Activated CD4-positive, alpha-beta T cell treated with anti-CD3 and anti-CD28 coated beads for 4 hours (primary cell): Measurements from ENCODE around the gene ZMYND11.
"Not testable (repeated sequence)": the region's sequence is repeated elsewhere in the genome, so short reads cannot be mapped to it uniquely, and the experiment has no call there.

Experiments
- DNase-seq, 2 donors: peaks; one replicate each; pipeline ENCODE4 v3.0.0-alpha.2; 2020

The ZMYND11 gene

DNA sequence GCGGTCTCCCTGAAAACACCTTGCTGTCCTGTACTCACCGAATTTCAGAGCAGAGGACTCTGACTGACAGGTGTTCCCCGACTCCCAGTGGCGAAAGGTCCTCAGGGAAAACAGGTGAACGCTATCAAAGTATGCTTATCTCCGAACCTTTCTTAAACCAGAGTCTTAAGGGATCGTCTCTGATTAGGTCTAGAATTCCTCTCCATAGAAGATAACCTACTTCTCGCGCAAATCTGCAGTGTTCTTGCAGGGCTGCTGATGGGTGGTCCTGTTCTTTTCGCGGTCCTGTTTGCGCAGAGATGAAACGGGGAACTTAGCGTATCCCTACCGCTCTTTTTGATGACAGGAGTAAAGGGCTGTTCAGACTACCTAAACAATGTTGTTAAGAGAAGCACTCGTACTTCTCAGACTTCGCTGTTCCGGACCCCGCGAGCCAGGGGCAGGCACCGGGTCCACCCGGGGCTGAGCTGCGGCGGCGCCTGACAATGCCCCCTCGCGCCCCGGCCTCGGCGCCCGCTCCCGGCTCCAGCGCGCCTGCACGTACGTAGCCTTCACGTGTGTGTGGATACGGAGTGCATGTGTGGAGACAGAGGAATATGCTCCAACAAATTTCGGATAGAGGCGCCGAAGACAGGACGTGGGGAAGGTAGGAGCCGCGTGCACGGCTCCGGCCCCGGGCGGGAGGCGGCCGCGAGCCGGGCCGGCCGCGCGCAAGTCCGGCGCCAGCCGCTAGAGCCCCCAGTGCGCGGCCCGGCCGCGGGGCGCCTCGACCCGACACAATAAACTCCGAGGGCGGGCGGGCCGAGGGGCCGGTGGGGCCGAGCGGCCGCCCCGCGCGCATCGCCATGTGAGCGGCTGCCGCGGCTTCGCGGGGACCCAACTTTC, 766 bp upstream of the ZMYND11 start:
- DNase-seq: peak; percentile 25 to 26

GRCh38 chr10:135601-136464, 578 bp downstream of the ZMYND11 start:
- DNase-seq: peak; percentile 59 to 64

- no peak for DNase-seq
Observed at GRCh38 chr10:136465-136762, 1.2 kb downstream of the ZMYND11 start.

DNA sequence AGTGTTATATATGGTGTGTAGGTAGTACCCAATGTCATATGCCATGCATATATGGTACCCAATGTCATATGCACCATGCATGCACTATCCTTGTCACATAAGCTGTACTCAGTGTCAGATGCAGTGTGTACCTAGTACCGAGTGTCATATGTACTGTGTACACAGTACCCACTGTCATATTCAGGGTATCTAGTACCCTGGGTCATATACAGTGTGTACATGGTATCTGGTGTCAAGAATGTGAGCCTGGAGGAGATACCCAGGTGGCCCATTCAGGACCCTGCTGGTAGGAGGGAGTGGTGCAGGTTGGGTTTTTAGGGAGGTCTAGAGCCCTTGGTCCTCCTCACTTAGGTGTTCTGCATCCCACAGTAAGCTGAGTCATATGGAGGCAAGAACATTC, 1.8 kb downstream of the ZMYND11 start:
- DNase-seq: peak; percentile 33 to 42

DNA sequence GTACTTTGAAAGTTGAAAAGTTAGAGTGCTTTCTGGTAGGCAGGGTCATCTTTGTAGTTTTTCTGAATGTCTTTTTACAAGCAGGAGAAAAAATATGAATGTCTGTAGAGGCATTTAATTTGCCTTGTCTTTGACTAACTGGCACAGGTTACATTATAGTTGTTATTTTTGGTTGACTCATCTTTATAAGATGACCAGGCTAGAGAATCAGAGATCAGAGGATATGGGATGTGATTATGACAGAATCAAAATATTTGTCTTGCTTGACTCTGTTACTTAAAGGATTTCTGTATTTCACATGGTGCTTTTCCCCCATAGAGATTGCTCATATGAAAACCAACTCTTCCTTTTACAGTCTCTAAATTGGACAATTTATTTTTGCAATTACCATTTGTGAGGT, 2.4 kb downstream of the ZMYND11 start:
- no peak for DNase-seq

DNA sequence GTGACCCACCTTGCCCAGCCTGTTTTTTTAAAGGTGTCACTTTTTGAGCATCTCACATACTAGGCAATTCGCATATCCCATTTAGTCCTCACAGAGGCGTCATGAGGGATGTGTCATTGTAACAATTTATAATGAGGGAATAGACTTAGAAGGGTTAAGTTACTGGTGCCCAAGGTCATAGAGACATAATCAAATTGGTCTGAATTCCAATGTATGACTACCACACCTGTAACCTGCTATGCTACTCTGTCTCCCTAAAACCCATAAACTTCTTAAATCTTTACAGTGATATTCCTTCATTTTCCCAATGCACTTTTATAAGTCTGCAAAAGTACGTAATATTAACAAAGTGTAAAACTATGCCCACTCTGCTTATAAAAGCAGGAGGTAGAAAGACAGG, 7.1 kb downstream of the ZMYND11 start:
- DNase-seq: no peak

- DNase-seq: no peak
Observed at GRCh38 chr10:152915-153314, 17.7 kb downstream of the ZMYND11 start.

GRCh38 chr10:154348-154747, 19.1 kb downstream of the ZMYND11 start:
- no peak for DNase-seq

- DNase-seq: no peak
Observed at GRCh38 chr10:167383-167782, 32.1 kb downstream of the ZMYND11 start.

DNA sequence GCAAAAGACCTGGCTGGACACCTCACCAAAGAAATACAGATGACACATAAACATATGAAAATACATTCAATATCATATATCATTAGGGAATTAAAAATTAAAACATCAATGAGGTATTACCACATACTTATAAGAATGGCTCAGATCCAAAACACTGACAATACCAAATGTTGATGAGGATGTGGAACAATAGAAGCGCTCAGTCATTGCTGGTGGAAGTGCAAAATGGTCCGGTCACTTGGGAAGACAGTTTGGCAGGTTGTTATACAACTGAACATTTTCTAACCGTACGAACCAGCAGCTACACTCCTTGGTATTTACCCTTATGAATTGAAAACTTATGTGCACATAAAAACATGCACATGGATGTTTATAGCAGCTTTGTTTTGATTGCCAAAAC, 38.5 kb downstream of the ZMYND11 start:
- no peak for DNase-seq

- no peak for DNase-seq
Observed at GRCh38 chr10:176677-177076, 41.4 kb downstream of the ZMYND11 start.

GRCh38 chr10:178208-178607, 43.0 kb downstream of the ZMYND11 start:
- DNase-seq: no peak

GRCh38 chr10:178723-179122, 43.5 kb downstream of the ZMYND11 start:
- no peak for DNase-seq

GRCh38 chr10:182441-183201, 47.4 kb downstream of the ZMYND11 start:
- no peak for DNase-seq

- no peak for DNase-seq
Observed at GRCh38 chr10:184174-184573, 48.9 kb downstream of the ZMYND11 start.

GRCh38 chr10:184911-185310, 49.7 kb downstream of the ZMYND11 start:
- no peak for DNase-seq

- DNase-seq: not testable (repeated sequence)
Observed at GRCh38 chr10:185571-185970, 50.3 kb downstream of the ZMYND11 start.

DNA sequence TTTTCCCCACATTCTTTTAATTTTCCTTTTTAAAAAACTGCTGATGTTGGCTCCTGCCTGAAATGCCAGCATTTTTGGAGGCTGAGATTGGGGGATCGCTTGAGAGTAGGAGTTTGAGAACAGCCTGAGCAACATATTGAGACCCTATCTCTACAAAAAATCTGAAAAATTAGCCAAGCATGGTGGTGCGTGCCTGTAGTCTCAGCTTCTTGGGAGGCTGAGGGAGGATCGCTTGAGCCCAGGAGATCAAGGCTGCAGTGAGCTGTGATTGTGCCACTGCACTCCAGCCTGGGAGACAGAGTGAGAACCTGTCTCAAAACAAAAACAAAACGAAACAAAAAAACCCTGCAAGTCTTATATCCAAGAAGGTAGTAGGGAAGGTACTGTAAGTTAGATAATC, 51.7 kb downstream of the ZMYND11 start:
- DNase-seq: no peak

DNA sequence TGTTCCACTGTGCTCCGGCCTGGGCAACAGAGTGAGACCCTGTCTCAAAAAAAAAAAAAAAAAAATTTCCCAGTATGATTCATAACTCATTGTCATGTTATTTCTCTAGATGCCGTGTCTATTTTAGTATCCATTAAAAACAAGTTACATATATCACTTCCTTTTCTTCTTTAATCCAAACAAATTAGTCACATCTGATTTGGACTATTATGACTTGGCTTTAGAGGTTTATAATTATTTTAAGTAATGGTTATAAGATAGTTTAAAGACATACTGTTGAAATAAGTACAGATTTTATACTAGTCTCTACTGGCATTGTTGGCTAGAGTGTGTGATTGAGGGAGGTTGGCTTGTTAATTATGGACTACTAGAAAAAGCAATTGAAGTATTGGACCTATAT, 53.3 kb downstream of the ZMYND11 start:
- DNase-seq: no peak

DNA sequence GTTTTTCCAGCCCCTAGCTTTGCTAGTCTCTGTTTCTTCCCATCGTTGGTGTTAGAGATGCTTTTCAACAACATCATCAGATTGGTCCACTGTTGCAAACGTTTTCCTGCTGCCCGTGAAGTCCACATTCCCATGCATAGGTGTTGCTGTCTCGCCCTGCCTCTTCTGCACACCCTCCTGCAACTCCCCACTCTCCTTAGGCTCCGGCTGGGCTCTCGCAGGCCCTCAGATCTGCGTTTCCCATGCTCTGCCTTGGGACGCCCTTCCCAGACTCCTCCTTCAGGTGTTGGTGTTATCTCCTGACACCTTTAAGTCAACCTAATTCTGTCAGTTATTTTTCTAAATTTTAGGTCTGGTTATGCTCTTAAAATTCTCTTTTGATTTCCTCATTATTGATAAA, 55.0 kb downstream of the ZMYND11 start:
- no peak for DNase-seq

DNA sequence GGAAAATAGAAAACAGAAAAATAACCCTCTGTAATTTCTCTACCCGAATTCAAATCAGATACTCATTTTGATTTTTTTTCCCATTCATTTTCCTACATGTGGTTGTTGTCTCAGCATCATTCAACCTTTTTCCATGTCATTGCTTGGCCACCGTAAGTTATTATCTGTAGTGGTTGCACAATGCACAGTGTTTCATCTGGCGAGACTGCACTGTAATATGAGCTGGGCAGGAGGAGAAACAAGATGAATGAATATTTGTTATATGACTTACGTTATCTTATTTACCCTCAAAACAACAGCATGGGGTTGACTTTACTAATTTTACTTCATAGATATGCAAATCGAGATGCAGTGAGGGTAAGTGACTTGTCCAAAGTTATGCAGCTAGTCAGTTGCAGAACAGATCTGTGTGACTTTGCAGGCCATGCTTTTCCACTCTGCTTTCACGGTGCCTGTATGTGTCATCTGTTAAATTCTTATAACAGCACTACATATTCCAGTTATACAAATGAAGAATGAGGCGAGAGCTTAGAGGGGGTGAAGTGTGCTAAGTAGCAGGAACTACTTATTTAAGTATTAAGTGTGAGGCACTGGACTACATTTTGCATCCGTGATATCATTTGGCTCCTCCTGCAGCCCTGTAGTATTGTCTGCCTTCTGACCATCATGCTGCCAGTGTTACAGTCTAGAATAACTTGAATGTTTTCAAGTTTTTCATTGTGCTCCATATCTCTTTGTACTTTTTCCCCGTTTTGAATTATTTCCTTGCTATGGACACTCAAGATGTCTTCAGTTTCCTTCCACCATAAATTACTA, 56.7 kb downstream of the ZMYND11 start:
- no peak for DNase-seq

DNA sequence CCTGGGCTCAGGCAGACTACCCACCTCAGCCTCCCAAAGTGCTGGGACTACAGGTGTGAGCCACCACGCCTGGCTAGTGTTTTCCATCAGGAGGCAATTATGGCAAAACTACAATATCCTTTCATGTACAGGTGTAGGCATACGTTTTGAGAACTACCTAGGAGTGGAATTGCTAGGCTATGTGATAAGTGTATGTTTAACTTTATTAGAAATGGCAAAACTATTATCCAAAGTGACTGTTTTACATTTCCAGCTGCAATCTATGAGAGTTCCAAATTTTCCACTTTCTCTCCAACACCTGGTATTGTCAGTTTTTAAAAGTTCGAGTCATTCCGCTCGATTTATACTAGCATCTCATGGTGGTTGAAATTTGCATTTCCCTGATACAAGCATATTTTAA, 59.0 kb downstream of the ZMYND11 start:
- DNase-seq: no peak

DNA sequence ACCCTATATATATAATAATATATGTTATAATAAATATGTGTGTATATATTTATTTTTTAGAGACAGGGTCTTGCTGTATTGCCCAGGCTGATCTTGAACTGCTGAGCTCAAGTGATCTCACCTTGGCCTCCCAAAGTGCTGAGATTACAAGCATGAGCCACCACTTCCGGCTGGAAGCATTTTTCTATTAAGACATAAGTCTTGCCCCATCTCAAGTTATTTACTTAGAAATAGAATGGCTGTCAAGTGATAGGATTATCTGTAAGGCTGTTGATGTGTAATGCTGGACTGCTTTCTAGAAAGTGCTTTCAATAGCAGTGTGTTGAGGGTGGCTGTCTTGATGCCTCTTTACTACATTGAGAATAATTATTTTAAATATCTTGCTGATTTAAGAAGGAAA, 65.2 kb downstream of the ZMYND11 start:
- no peak for DNase-seq
